Fibroblast of villous mesenchyme (primary cell): ENCODE data around the gene MTOR. TPM values are rescaled to one million over a fixed set of nuclear protein-coding genes. Genes with fewer than 3 reads are reported as not detected.

ENCODE experiments used
- DNase-seq: peaks from one replicate; pipeline ENCODE4 v3.0.0-alpha.2; 2010; ENCODE audit warnings: low read depth
- H3K4me3 ChIP-seq: 2 replicates; pipeline ENCODE4 v1.5.1; 2011; ENCODE audit warnings: low read depth, mild to moderate bottlenecking, low read length
- CTCF ChIP-seq: IDR thresholded peaks from 2 replicates; pipeline ENCODE4 v1.5.1; 2012; ENCODE audit warnings: low read depth, mild to moderate bottlenecking, low read length; ENCODE audit not compliant: insufficient read depth
- total RNA-seq: library from RNA; depleted of rRNA; stranded (reverse); fragments of >200 nt; gene quantifications from 2 replicates; pipeline ENCODE4 v1.2.3, GENCODE V29; 2012

Gene MTOR
- total RNA-seq, 1 donor = 47.5 TPM

- no peak for DNase-seq
- TF ChIP-seq CTCF = no peak
- no peak overlapping the region for H3K4me3 ChIP-seq
These were observed 57.8 kb downstream of the MTOR start for GRCh38 chr1:11204396-11205190.

GRCh38 chr1:11198851-11199594 lies 63.3 kb downstream of the MTOR start:
- no peak for TF ChIP-seq CTCF
- no peak overlapping the region for H3K4me3 ChIP-seq
- no peak for DNase-seq

GRCh38 chr1:11198257-11198656 lies 64.1 kb downstream of the MTOR start:
- H3K4me3 ChIP-seq = no peak overlapping the region
- TF ChIP-seq CTCF = no peak
- no peak for DNase-seq

GRCh38 chr1:11197359-11197758 lies 65.0 kb downstream of the MTOR start:
- TF ChIP-seq CTCF = no peak
- H3K4me3 ChIP-seq = no peak overlapping the region
- DNase-seq = no peak

- no peak for TF ChIP-seq CTCF
- no peak overlapping the region for H3K4me3 ChIP-seq
- no peak for DNase-seq
These were observed 65.4 kb downstream of the MTOR start for GRCh38 chr1:11196945-11197344.

- DNase-seq = no peak
- no peak overlapping the region for H3K4me3 ChIP-seq
- TF ChIP-seq CTCF = no peak
These were observed 67.8 kb downstream of the MTOR start for GRCh38 chr1:11194407-11195176.
